ENCODE data around the gene ZNF574.
A peak's percentile ranks its signal among the peaks of the same experiment; 100 is the strongest.
"Not testable (repeated sequence)": the region's sequence is repeated elsewhere in the genome, so short reads cannot be mapped to it uniquely, and the experiment has no call there.

The ZNF574 gene

GRCh38 chr19:42075616-42076379, at the start of gene ZNF574:
ZNF574 (plus strand) TSS chr19:42076166; CDS start chr19:42078607, 2,441 bp downstream.
- DNase-seq (ENCODE audit: low read depth) = peak; percentile 98

GRCh38 chr19:42028304-42029216, 47.4 kb upstream of the ZNF574 start:
- no peak for DNase-seq (ENCODE audit: low read depth)

- no peak for DNase-seq (ENCODE audit: low read depth)
Observed at GRCh38 chr19:42030645-42031440, 45.1 kb upstream of the ZNF574 start.

GRCh38 chr19:42032431-42032830, 43.5 kb upstream of the ZNF574 start:
- DNase-seq (ENCODE audit: low read depth) = no peak

GRCh38 chr19:42033413-42033812, 42.6 kb upstream of the ZNF574 start:
- DNase-seq (ENCODE audit: low read depth) = no peak

- DNase-seq (ENCODE audit: low read depth) = peak; percentile 54
Observed at GRCh38 chr19:42034640-42035391, 41.1 kb upstream of the ZNF574 start.

- DNase-seq (ENCODE audit: low read depth) = no peak
Observed at GRCh38 chr19:42037649-42038048, 38.3 kb upstream of the ZNF574 start.

- no peak for DNase-seq (ENCODE audit: low read depth)
Observed at GRCh38 chr19:42038666-42039065, 37.3 kb upstream of the ZNF574 start.

GRCh38 chr19:42040031-42040430, 35.9 kb upstream of the ZNF574 start:
- no peak for DNase-seq (ENCODE audit: low read depth)

GRCh38 chr19:42040491-42040890, 35.5 kb upstream of the ZNF574 start:
- not testable (repeated sequence) for DNase-seq (ENCODE audit: low read depth)

- no peak for DNase-seq (ENCODE audit: low read depth)
Observed at GRCh38 chr19:42042455-42043170, 33.4 kb upstream of the ZNF574 start.

- no peak for DNase-seq (ENCODE audit: low read depth)
Observed at GRCh38 chr19:42045575-42045974, 30.4 kb upstream of the ZNF574 start.

- no peak for DNase-seq (ENCODE audit: low read depth)
Observed at GRCh38 chr19:42048992-42049391, 27.0 kb upstream of the ZNF574 start.

- no peak for DNase-seq (ENCODE audit: low read depth)
Observed at GRCh38 chr19:42051166-42052115, 24.5 kb upstream of the ZNF574 start.

GRCh38 chr19:42052241-42052863, 23.6 kb upstream of the ZNF574 start:
- DNase-seq (ENCODE audit: low read depth) = no peak

- DNase-seq (ENCODE audit: low read depth) = no peak
Observed at GRCh38 chr19:42053037-42053935, 22.7 kb upstream of the ZNF574 start.

GRCh38 chr19:42054205-42054604, 21.8 kb upstream of the ZNF574 start:
- DNase-seq (ENCODE audit: low read depth) = no peak

GRCh38 chr19:42057846-42058245, 18.1 kb upstream of the ZNF574 start:
- no peak for DNase-seq (ENCODE audit: low read depth)

Data from stimulated activated CD4-positive, alpha-beta T cell treated with anti-CD3 and anti-CD28 coated beads, Interleukin-2, amount 100 ng/mL, for 4 hours (primary cell).